Cardiac muscle cell (in vitro differentiated cells and primary cell): Measurements from ENCODE around the gene DTHD1. TPM values are rescaled to one million over a fixed set of nuclear protein-coding genes. Genes with fewer than 3 reads are reported as not detected.

Experiments
- DNase-seq, 2 donors: peaks; one replicate each; pipeline versions ENCODE4 v3.0.0 to v3.0.0-alpha.2; 2010 to 2017; ENCODE audit warnings: low read depth in 1 of 2, low spot score in 1 of 2
- H3K27ac ChIP-seq: fragments of 200-600 bp; sonication (generic); 2 replicates; pipeline ENCODE4 v1.5.1; 2016
- H3K27me3 ChIP-seq: fragments of 200-600 bp; sonication (generic); 2 replicates; pipeline ENCODE4 v1.6.0; 2016; ENCODE audit warnings: control low read depth
- H3K36me3 ChIP-seq: fragments of 200-600 bp; sonication (generic); 2 replicates; pipeline ENCODE4 v1.5.1; 2016; ENCODE audit warnings: control low read depth
- H3K4me1 ChIP-seq: fragments of 200-600 bp; sonication (generic); 2 replicates; pipeline ENCODE4 v1.8.1; 2017; ENCODE audit warnings: low read depth, mild to moderate bottlenecking, mixed run types
- H3K4me3 ChIP-seq: fragments of 200-600 bp; sonication (generic); 2 replicates; pipeline ENCODE4 v1.5.1; 2016; ENCODE audit warnings: mild to moderate bottlenecking
- H3K9me3 ChIP-seq: fragments of 200-600 bp; sonication (generic); 2 replicates; pipeline ENCODE4 v1.5.1; 2017; ENCODE audit warnings: low read depth, mild to moderate bottlenecking, control low read depth
- polyA plus RNA-seq: library from polyadenylated mRNA; unstranded; fragments of >200 nt; fragmentation: Nextera tagmentation; extraction: Ambion mirVana; gene quantifications from 2 replicates; pipeline ENCODE4 v1.2.1, GENCODE V29; 2016
- total RNA-seq: library from RNA; depleted of rRNA; stranded (reverse); fragments of >200 nt; gene quantifications from 2 replicates; pipeline ENCODE4 v1.2.3, GENCODE V29; 2016
- TF ChIP-seq, protein P1 (sequence below): IDR thresholded peaks from 2 replicates; pipeline ENCODE4 v1.5.1; 2012; ENCODE audit warnings: low read depth, mild to moderate bottlenecking, low read length

Gene DTHD1
- total and polyA plus RNA-seq, 2 experiments from 2014 or later: not detected

DNA sequence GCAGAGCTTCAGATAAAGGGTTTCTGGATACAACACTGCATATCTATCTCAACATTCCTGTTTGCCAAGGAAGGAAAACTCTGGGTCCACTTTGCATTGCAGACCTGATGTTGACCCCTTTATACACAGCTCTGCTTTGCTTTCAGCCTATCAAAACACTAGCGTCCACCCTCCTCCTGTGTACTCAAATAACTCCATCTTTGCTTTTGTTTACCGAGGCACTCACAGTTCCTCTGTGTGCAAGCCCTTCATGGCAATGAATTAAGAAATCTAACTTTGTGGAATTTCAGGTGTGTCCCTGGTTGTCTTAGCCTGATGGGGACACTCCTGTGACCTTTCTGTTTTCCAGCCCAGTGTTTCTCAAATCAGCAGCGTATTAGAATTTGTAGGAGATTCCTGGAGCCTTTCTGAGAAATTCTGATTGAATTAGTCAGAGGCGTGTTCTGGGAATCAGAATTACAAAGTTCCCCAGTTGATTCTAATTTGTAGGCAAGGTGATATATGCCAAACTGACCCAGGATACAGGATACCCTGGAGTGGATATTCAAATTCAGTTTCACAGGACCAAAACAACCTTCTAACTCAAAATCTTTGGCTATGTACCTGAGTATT, 68.6 kb downstream of the DTHD1 start:
- Histone ChIP-seq H3K27ac (no peak overlapping the region), H3K27me3 (no peaks in the 10 kb centered on the region), H3K4me3 (no peak overlapping the region), H3K9me3 (no peaks in the 10 kb centered on the region), H3K4me1 (no peaks in the 10 kb centered on the region), H3K36me3 (no peaks in the 10 kb centered on the region)
- TF ChIP-seq, protein P1, sequence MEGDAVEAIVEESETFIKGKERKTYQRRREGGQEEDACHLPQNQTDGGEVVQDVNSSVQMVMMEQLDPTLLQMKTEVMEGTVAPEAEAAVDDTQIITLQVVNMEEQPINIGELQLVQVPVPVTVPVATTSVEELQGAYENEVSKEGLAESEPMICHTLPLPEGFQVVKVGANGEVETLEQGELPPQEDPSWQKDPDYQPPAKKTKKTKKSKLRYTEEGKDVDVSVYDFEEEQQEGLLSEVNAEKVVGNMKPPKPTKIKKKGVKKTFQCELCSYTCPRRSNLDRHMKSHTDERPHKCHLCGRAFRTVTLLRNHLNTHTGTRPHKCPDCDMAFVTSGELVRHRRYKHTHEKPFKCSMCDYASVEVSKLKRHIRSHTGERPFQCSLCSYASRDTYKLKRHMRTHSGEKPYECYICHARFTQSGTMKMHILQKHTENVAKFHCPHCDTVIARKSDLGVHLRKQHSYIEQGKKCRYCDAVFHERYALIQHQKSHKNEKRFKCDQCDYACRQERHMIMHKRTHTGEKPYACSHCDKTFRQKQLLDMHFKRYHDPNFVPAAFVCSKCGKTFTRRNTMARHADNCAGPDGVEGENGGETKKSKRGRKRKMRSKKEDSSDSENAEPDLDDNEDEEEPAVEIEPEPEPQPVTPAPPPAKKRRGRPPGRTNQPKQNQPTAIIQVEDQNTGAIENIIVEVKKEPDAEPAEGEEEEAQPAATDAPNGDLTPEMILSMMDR: no peak
- no peak for DNase-seq

DNA sequence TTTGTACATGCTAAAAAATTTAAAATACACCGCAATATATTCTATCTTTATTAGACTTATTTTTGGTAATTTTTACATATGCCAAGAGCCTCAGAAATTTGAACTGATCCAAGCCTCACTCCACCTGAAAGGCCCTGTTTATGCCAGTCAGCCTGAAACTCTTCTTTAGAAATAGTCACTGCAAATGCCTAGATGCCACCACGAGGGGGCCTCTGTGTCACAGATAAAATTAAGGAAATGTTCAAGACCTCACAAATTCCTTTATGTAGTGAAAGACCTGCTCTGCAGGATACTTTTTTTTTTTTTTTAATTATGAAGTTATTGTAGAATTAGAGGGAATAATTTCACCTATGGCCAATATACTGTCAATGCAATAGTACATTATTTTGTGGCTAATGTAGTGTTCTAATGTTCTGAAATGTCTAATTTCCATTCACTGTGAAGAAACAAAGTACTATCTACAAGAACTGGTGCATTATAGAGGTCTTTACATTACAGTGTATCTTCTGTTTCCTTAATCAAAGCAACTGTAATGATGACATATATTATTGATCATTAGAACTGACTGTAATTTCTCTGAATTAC, 69.8 kb downstream of the DTHD1 start:
- TF ChIP-seq, protein P1: peak; percentile 72
- Histone ChIP-seq H3K9me3 (no peaks in the 10 kb centered on the region), H3K4me1 (no peaks in the 10 kb centered on the region), H3K4me3 (no peak overlapping the region), H3K27ac (no peak overlapping the region), H3K27me3 (no peaks in the 10 kb centered on the region), H3K36me3 (no peaks in the 10 kb centered on the region)
- peak; percentile 55 to 71 for DNase-seq

DNA sequence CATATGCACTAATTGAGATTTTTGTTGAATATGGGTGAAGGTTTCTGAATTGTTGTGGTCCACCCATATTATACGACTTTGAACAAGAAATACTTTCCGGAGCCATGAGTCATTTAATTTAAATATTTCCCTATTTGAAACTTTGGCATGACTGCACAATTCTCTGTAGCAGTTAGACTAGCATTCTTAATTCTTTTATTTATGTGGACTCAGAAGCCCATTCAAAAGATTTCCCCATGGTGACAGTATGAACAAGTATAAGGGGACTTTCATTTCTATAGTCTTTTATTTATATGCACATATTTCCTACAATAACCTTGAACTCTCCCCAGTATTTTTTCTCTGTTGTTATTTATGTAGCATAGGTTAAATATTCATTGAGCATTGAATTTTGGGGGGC, 72.6 kb downstream of the DTHD1 start:
- Histone ChIP-seq H3K27ac (no peak overlapping the region), H3K4me3 (no peak overlapping the region), H3K4me1 (no peaks in the 10 kb centered on the region), H3K27me3 (no peaks in the 10 kb centered on the region), H3K9me3 (no peaks in the 10 kb centered on the region), H3K36me3 (no peaks in the 10 kb centered on the region)
- TF ChIP-seq, protein P1: no peak
- no peak for DNase-seq

DNA sequence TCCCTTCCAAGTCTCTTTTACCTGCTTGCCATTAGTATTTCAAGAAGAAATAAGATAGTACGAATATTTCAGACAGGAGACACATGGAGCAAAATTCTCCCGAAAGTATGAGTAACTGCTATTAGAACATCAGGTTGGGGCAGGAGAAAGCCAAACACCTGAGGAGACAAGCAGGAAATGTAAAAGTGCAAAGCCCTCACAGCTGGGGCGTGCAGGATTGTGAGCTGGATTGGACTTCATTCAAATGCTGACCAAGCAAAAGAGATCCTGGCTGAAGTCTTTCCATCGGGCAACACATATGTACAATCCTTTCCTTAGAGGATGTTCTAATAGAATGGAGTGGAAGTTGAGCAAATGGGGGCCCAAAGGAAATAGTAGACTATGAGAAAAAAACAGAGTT, 76.8 kb downstream of the DTHD1 start:
- H3K36me3 ChIP-seq: no peaks in the 10 kb centered on the region
- TF ChIP-seq, protein P1: no peak

GRCh38 chr4:36360755-36361154, 79.3 kb downstream of the DTHD1 start:
- no peak overlapping the region for H3K4me3 ChIP-seq
- H3K4me1 ChIP-seq: no peaks in the 10 kb centered on the region
- H3K36me3 ChIP-seq: no peaks in the 10 kb centered on the region
- TF ChIP-seq, protein P1: no peak
- no peak overlapping the region for H3K27ac ChIP-seq
- H3K27me3 ChIP-seq: no peaks in the 10 kb centered on the region
- H3K9me3 ChIP-seq: no peaks in the 10 kb centered on the region
- DNase-seq: no peak

More for the DNA sequence above, 76.8 kb downstream of the DTHD1 start:
- DNase-seq: no peak
- Histone ChIP-seq H3K27me3 (no peaks in the 10 kb centered on the region), H3K4me3 (no peak overlapping the region), H3K9me3 (no peaks in the 10 kb centered on the region), H3K4me1 (no peaks in the 10 kb centered on the region), H3K27ac (no peak overlapping the region)
